BLaER1 (cell line): ENCODE data around the gene C11orf21.

ENCODE experiments used
- H3K27ac ChIP-seq: shearing (Covaris generic); formaldehyde crosslinking; 2 replicates; pipeline ENCODE4 v1.8.1; 2022
- H3K27me3 ChIP-seq: shearing (Covaris generic); formaldehyde crosslinking; 2 replicates; pipeline ENCODE4 v1.8.1; 2022
- H3K36me3 ChIP-seq: shearing (Covaris generic); formaldehyde crosslinking; 2 replicates; pipeline ENCODE4 v1.8.1; 2022
- H3K4me1 ChIP-seq: shearing (Covaris generic); formaldehyde crosslinking; 2 replicates; pipeline ENCODE4 v1.8.1; 2022
- H3K4me2 ChIP-seq: shearing (Covaris generic); formaldehyde crosslinking; 2 replicates; pipeline ENCODE4 v1.8.1; 2022
- H3K4me3 ChIP-seq: shearing (Covaris generic); formaldehyde crosslinking; 2 replicates; pipeline ENCODE4 v1.8.1; 2022
- H3K9ac ChIP-seq: shearing (Covaris generic); formaldehyde crosslinking; 2 replicates; pipeline ENCODE4 v1.8.1; 2022
- H3K9me3 ChIP-seq: shearing (Covaris generic); formaldehyde crosslinking; 2 replicates; pipeline ENCODE4 v1.8.1; 2022
- H4K20me1 ChIP-seq: shearing (Covaris generic); formaldehyde crosslinking; 2 replicates; pipeline ENCODE4 v1.8.1; 2022
- Cebpa-rat ChIP-seq: shearing (Covaris generic); IDR thresholded peaks from 2 replicates; pipeline ENCODE4 v1.8.1; 2022

C11orf21 gene

GRCh38 chr11:2272228-2272945 is 29.3 kb downstream of the C11orf21 start:
- Histone ChIP-seq H3K9ac (no peak overlapping the region), H4K20me1 (peaks cover 45% of the 10 kb centered on the region), H3K4me3 (no peak overlapping the region), H3K4me2 (no peak overlapping the region), H3K27me3 (peaks cover 90% of the 10 kb centered on the region), H3K27ac (no peak overlapping the region), H3K9me3 (peaks cover 17% of the 10 kb centered on the region), H3K4me1 (peaks cover 18% of the 10 kb centered on the region), H3K36me3 (no peaks in the 10 kb centered on the region)
- TF ChIP-seq Cebpa-rat: no peak

GRCh38 chr11:2271327-2272227 is 30.1 kb downstream of the C11orf21 start:
- Histone ChIP-seq H3K36me3 (no peaks in the 10 kb centered on the region), H3K4me2 (no peak overlapping the region), H4K20me1 (peaks cover 53% of the 10 kb centered on the region), H3K9me3 (peaks cover 17% of the 10 kb centered on the region), H3K27ac (no peak overlapping the region), H3K9ac (no peak overlapping the region), H3K27me3 (peaks cover 89% of the 10 kb centered on the region), H3K4me1 (peaks cover 26% of the 10 kb centered on the region), H3K4me3 (no peak overlapping the region)
- TF ChIP-seq Cebpa-rat: no peak

GRCh38 chr11:2271077-2271326 is 30.7 kb downstream of the C11orf21 start:
- Histone ChIP-seq H3K4me1 (peaks cover 32% of the 10 kb centered on the region), H4K20me1 (peaks cover 59% of the 10 kb centered on the region), H3K4me3 (no peak overlapping the region), H3K27me3 (peaks cover 83% of the 10 kb centered on the region), H3K9me3 (peaks cover 17% of the 10 kb centered on the region), H3K36me3 (no peaks in the 10 kb centered on the region), H3K9ac (no peak overlapping the region), H3K4me2 (no peak overlapping the region), H3K27ac (no peak overlapping the region)
- no peak for TF ChIP-seq Cebpa-rat

GRCh38 chr11:2270322-2271076 is 31.2 kb downstream of the C11orf21 start, which contains the start of gene ASCL2:
ASCL2 (minus strand) TSS chr11:2270588; CDS start chr11:2270332, 256 bp downstream.
- TF ChIP-seq Cebpa-rat: no peak
- peak within 1 kb of the TSS; percentile 61 for H3K4me3 ChIP-seq
- H3K4me1 ChIP-seq: peaks cover 37% of the 10 kb centered on the region
- H3K4me2 ChIP-seq: peak within 1 kb of the TSS; percentile 70
- peaks cover 83% of the 10 kb centered on the region for H3K27me3 ChIP-seq
- no peaks in the 10 kb centered on the region for H3K36me3 ChIP-seq
- peaks cover 64% of the 10 kb centered on the region for H4K20me1 ChIP-seq
- H3K9me3 ChIP-seq: peaks cover 17% of the 10 kb centered on the region
- H3K27ac ChIP-seq: no peak within 1 kb of the TSS
- H3K9ac ChIP-seq: no peak within 1 kb of the TSS

- no peak overlapping the region for H3K27ac ChIP-seq
- peaks cover 17% of the 10 kb centered on the region for H3K9me3 ChIP-seq
- peaks cover 71% of the 10 kb centered on the region for H4K20me1 ChIP-seq
- no peak overlapping the region for H3K9ac ChIP-seq
- H3K4me3 ChIP-seq: peak overlapping the region; percentile 61
- H3K4me2 ChIP-seq: peak overlapping the region; percentile 70
- peaks cover 44% of the 10 kb centered on the region for H3K4me1 ChIP-seq
- H3K36me3 ChIP-seq: no peaks in the 10 kb centered on the region
- no peak for TF ChIP-seq Cebpa-rat
- peaks cover 84% of the 10 kb centered on the region for H3K27me3 ChIP-seq
Measured at GRCh38 chr11:2269601-2270321, 32.0 kb downstream of the C11orf21 start.

GRCh38 chr11:2268729-2269600 is 32.8 kb downstream of the C11orf21 start:
- TF ChIP-seq Cebpa-rat: peak; percentile 43; the same call in 1 of the 2 replicates
- peaks cover 52% of the 10 kb centered on the region for H3K4me1 ChIP-seq
- H3K27ac ChIP-seq: no peak overlapping the region
- peaks cover 17% of the 10 kb centered on the region for H3K9me3 ChIP-seq
- H3K4me2 ChIP-seq: peak overlapping the region; percentile 70
- no peaks in the 10 kb centered on the region for H3K36me3 ChIP-seq
- H3K4me3 ChIP-seq: peak overlapping the region; percentile 61
- H3K9ac ChIP-seq: no peak overlapping the region
- peaks cover 84% of the 10 kb centered on the region for H3K27me3 ChIP-seq
- peaks cover 76% of the 10 kb centered on the region for H4K20me1 ChIP-seq

- no peak for TF ChIP-seq Cebpa-rat
- H3K27me3 ChIP-seq: peaks cover 84% of the 10 kb centered on the region
- H3K4me2 ChIP-seq: peak overlapping the region; percentile 86
- H4K20me1 ChIP-seq: peaks cover 81% of the 10 kb centered on the region
- no peak overlapping the region for H3K9ac ChIP-seq
- H3K27ac ChIP-seq: no peak overlapping the region
- H3K4me3 ChIP-seq: no peak overlapping the region
- H3K9me3 ChIP-seq: peaks cover 17% of the 10 kb centered on the region
- no peaks in the 10 kb centered on the region for H3K36me3 ChIP-seq
- H3K4me1 ChIP-seq: peaks cover 60% of the 10 kb centered on the region
Measured at GRCh38 chr11:2267851-2268728, 33.6 kb downstream of the C11orf21 start.
